Small intestine (tissue), 7 donors: ENCODE results near the gene SUMF1. TPM values are rescaled to one million over a fixed set of nuclear protein-coding genes. Genes with fewer than 3 reads are reported as not detected.

Experiments
- DNase-seq, 2 donors: peaks; one replicate each; pipeline versions ENCODE4 v3.0.0 to v3.0.0-alpha.2; 2013
- FAIRE-seq: peaks from 2 replicates; lab custom pipeline; 2012; peaks lifted over from hg19 to GRCh38; lab: Jason Lieb, UNC
- H3K27ac ChIP-seq, 3 donors: one replicate each; pipeline ENCODE4 v1.5.1; 2013; ENCODE audit warnings: low read length in 2 of 3, mild to moderate bottlenecking in 2 of 3, control low read depth in 1 of 3, inconsistent platforms in 1 of 3, low read depth in 1 of 3, moderate library complexity in 1 of 3
- H3K27me3 ChIP-seq, 3 donors: one replicate each; pipeline ENCODE4 v1.6.1; 2013; ENCODE audit warnings: low read length in 3 of 3, inconsistent platforms in 1 of 3; ENCODE audit not compliant: control insufficient read depth in 3 of 3, insufficient read depth in 3 of 3
- H3K36me3 ChIP-seq, 3 donors: one replicate each; pipeline ENCODE4 v1.6.1; 2013; ENCODE audit warnings: low read length in 3 of 3, inconsistent platforms in 1 of 3, low read depth in 1 of 3, mild to moderate bottlenecking in 1 of 3, moderate library complexity in 1 of 3; ENCODE audit not compliant: control insufficient read depth in 3 of 3, insufficient read depth in 2 of 3
- H3K4me1 ChIP-seq, 3 donors: one replicate each; pipeline ENCODE4 v1.6.1; 2013; ENCODE audit warnings: low read length in 2 of 3, inconsistent platforms in 1 of 3, low read depth in 1 of 3, mild to moderate bottlenecking in 1 of 3, moderate library complexity in 1 of 3; ENCODE audit not compliant: control insufficient read depth in 3 of 3, insufficient read depth in 2 of 3
- H3K4me3 ChIP-seq, 3 donors: one replicate each; pipeline ENCODE4 v1.5.1; 2013; ENCODE audit warnings: low read length in 3 of 3, control low read depth in 1 of 3, inconsistent platforms in 1 of 3, low read depth in 1 of 3, mild to moderate bottlenecking in 1 of 3, moderate library complexity in 1 of 3
- H3K9me3 ChIP-seq, 2 donors: one replicate each; pipeline ENCODE4 v1.6.1; 2013; ENCODE audit warnings: low read depth in 1 of 2, low read length in 1 of 2; ENCODE audit not compliant: control insufficient read depth in 2 of 2, insufficient read depth in 1 of 2
- WGBS, 3 donors: extraction: QIAGEN DNeasy Blood & Tissue Kit; methylation state at CpG; one replicate each; pipeline ENCODE4 v1.1.7; 2013; 5-methylcytosine and 5-hydroxymethylcytosine counted together
- polyA plus RNA-seq, 4 donors: library from polyadenylated mRNA; stranded (reverse) in 3 of 4; unstranded in 1 of 4; fragments of 200-250 nt in 3 of 4; fragments of 120-200 nt in 1 of 4; gene quantifications; one replicate each; pipeline versions ENCODE4 v1.2.1 to v1.2.3, GENCODE V29; 2013
- donor health status: healthy with polysubstance abuse.
- donor health status: control.
- donor health status: control.
- donor health status: Bipolar disorder and iron deficiency.
- donor health status: healthy.

SUMF1 gene
- polyA plus RNA-seq, 4 donors: 3.8 to 39.0 (median 14.4) TPM

- H3K4me1 ChIP-seq: no peaks in the 10 kb centered on the region
- no peaks in the 10 kb centered on the region for H3K9me3 ChIP-seq
- no peaks in the 10 kb centered on the region for H3K36me3 ChIP-seq
- no peak overlapping the region for H3K4me3 ChIP-seq
- no peak for FAIRE-seq
- H3K27me3 ChIP-seq: peaks cover 0 to 22% (median 0%) of the 10 kb centered on the region in 3 donors
- no peak for DNase-seq
- H3K27ac ChIP-seq: no peak overlapping the region
Observed at GRCh38 chr3:4475804-4476203, 8.7 kb upstream of the SUMF1 start.

GRCh38 chr3:4474683-4475490, 7.8 kb upstream of the SUMF1 start:
- Histone ChIP-seq H3K9me3 (no peaks in the 10 kb centered on the region), H3K4me3 (no peak overlapping the region), H3K27me3 (peaks cover 0 to 25% (median 0%) of the 10 kb centered on the region in 3 donors), H3K36me3 (no peaks in the 10 kb centered on the region), H3K4me1 (no peaks in the 10 kb centered on the region), H3K27ac (no peak overlapping the region)
- WGBS, 3 donors: 56 to 62% (median 60%) methylated on average over 7 of the region's 7 CpGs
- FAIRE-seq: no peak
- DNase-seq: no peak

- Histone ChIP-seq H3K36me3 (no peaks in the 10 kb centered on the region), H3K9me3 (no peaks in the 10 kb centered on the region), H3K27me3 (peaks cover 0 to 25% (median 0%) of the 10 kb centered on the region in 3 donors), H3K27ac (no peak overlapping the region), H3K4me3 (no peak overlapping the region), H3K4me1 (no peaks in the 10 kb centered on the region)
- no peak for FAIRE-seq
- WGBS, 3 donors: 77 to 86% (median 84%) methylated on average over 2 of the region's 2 CpGs
- DNase-seq: no peak
Observed at GRCh38 chr3:4472766-4473165, 5.7 kb upstream of the SUMF1 start.

- DNase-seq (no peak), FAIRE-seq (no peak)
- Histone ChIP-seq H3K9me3 (no peaks in the 10 kb centered on the region), H3K4me3 (no peak overlapping the region), H3K4me1 (no peaks in the 10 kb centered on the region), H3K27ac (no peak overlapping the region), H3K27me3 (peaks cover 0 to 25% (median 0%) of the 10 kb centered on the region in 3 donors), H3K36me3 (no peaks in the 10 kb centered on the region)
- WGBS, 3 donors: 87 to 98% (median 93%) methylated on average over 2 of the region's 2 CpGs
Observed at GRCh38 chr3:4472312-4472711, 5.2 kb upstream of the SUMF1 start.

- H3K4me1 ChIP-seq: no peaks in the 10 kb centered on the region
- FAIRE-seq (no peak), DNase-seq (no peak)
- H3K36me3 ChIP-seq: no peaks in the 10 kb centered on the region
- H3K9me3 ChIP-seq: no peaks in the 10 kb centered on the region
- no peak overlapping the region for H3K27ac ChIP-seq
- peaks cover 0 to 23% (median 0%) of the 10 kb centered on the region in 3 donors for H3K27me3 ChIP-seq
- no peak overlapping the region for H3K4me3 ChIP-seq
- WGBS, 3 donors: 13 to 59% (median 38%) methylated on average over 1 of the region's 1 CpG
Observed at GRCh38 chr3:4471907-4472306, 4.8 kb upstream of the SUMF1 start.

- Histone ChIP-seq H3K4me1 (no peaks in the 10 kb centered on the region), H3K9me3 (no peaks in the 10 kb centered on the region), H3K36me3 (no peaks in the 10 kb centered on the region), H3K27me3 (peaks cover 0 to 8% (median 0%) of the 10 kb centered on the region in 3 donors), H3K4me3 (peak overlapping the region in 2 of 3 donors; percentile 83 to 97), H3K27ac (peak overlapping the region in 2 of 3 donors; percentile 78 to 94)
- FAIRE-seq: no peak
- 65 to 75% (median 69%) methylated on average over 13 of the region's 13 CpGs for WGBS, 3 donors
- no peak for DNase-seq
Observed at GRCh38 chr3:4467522-4467867, 426 bp upstream of the SUMF1 start.

- FAIRE-seq (no peak), DNase-seq (no peak)
- Histone ChIP-seq H3K4me3 (no peak overlapping the region), H3K27ac (no peak overlapping the region), H3K4me1 (no peaks in the 10 kb centered on the region), H3K9me3 (no peaks in the 10 kb centered on the region), H3K27me3 (no peaks in the 10 kb centered on the region), H3K36me3 (no peaks in the 10 kb centered on the region)
- WGBS, 3 donors: 74 to 83% (median 76%) methylated on average over 1 of the region's 1 CpG
Observed at GRCh38 chr3:4464576-4464975, 2.5 kb downstream of the SUMF1 start.

- no peak for FAIRE-seq
- no peaks in the 10 kb centered on the region for H3K36me3 ChIP-seq
- no peaks in the 10 kb centered on the region for H3K4me1 ChIP-seq
- H3K27ac ChIP-seq: no peak overlapping the region
- no peak overlapping the region for H3K4me3 ChIP-seq
- H3K27me3 ChIP-seq: no peaks in the 10 kb centered on the region
- 74 to 81% (median 80%) methylated on average over 3 of the region's 3 CpGs for WGBS, 3 donors
- H3K9me3 ChIP-seq: no peaks in the 10 kb centered on the region
- no peak for DNase-seq
Observed at GRCh38 chr3:4462369-4463040, 4.6 kb downstream of the SUMF1 start.
